Measurements from ENCODE around the gene SNAP91. TPM values are rescaled to one million over a fixed set of nuclear protein-coding genes. Genes with fewer than 3 reads are reported as not detected.

The SNAP91 gene
- total RNA-seq, 1 donor from 2014 or later: not detected

GRCh38 chr6:83505356-83505755, 203.5 kb downstream of the SNAP91 start:
- no peaks in the 10 kb centered on the region for H3K27me3 ChIP-seq
- ATAC-seq (peak; percentile 78), DNase-seq (no peak)

More at GRCh38 chr6:83505356-83505755, 203.5 kb downstream of the SNAP91 start:
- H3K27ac ChIP-seq: no peak overlapping the region
- no peaks in the 10 kb centered on the region for H3K36me3 ChIP-seq
- intact Hi-C loops (cut with DNase I): no loop called here
- H3K4me3 ChIP-seq: no peak overlapping the region
- TF ChIP-seq CTCF (IDR thresholded peaks at IDR 0.05): no peak
- H3K9me3 ChIP-seq: no peaks in the 10 kb centered on the region
- no peaks in the 10 kb centered on the region for H3K4me1 ChIP-seq

Other genes with a start within 250 kb of the SNAP91 start
- gene PRSS35, start 196.6 kb downstream of the SNAP91 start, total RNA-seq: 1.3 TPM
- gene RIPPLY2, start 144.3 kb upstream of the SNAP91 start, total RNA-seq: not detected
- gene CYB5R4, start 150.6 kb upstream of the SNAP91 start, total RNA-seq: 24.4 TPM